HG02642 (cell line): ENCODE measurements around the gene TBC1D3C.
"Not testable (repeated sequence)": the region's sequence is repeated elsewhere in the genome, so short reads cannot be mapped to it uniquely, and the experiment has no call there.

Experiments
- ATAC-seq: cut with Tn5 transposase; IDR thresholded peaks from one replicate; pipeline ENCODE4 v1.9.1; 2021; ENCODE audit warnings: mild to moderate bottlenecking; ENCODE audit not compliant: unreplicated experiment, poor library complexity

Gene TBC1D3C

DNA sequence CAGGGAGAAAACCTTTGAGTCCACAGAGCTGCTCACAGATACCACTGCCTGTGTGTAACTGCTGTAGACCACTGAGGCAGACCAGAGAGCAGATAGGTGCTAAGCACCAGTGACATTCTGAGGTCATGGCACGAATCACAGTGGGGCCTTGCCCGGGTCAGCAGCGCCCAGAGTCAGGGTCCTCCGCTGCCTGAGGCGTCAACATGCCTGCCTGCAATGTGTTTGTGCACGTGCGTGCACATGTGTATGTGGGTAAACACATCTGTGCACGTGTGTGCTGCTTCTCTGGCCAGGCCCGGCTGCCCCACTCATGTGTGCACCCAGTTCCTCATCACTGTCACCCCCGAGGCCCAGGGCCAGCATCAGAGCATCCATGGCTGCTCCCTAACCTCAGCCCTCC is at the start of gene TBC1D3C:
TSS of gene TBC1D3C (minus strand) at position 101 of the 400 bp plus-strand sequence. CDS start 1,568 bp downstream, outside the sequence.
- not testable (repeated sequence) for ATAC-seq

DNA sequence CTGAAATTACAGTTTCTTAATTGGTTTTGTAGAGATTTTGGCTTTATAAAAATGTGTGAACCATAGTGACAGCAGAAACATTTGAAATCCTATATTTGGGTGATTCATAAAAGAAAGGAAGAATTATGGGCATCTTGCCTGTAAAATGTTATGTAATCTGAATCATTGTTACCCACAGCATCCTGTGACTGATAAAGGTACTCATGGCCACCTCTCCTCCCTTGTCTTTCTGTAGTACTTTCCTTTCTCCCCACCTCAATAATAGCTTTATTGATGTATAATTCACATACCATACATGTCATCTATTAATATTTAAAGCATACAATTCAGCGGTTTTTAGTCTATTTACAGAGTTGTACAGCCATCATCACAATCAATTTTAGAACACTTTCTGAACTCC is 30.8 kb upstream of the TBC1D3C start:
- not testable (repeated sequence) for ATAC-seq

DNA sequence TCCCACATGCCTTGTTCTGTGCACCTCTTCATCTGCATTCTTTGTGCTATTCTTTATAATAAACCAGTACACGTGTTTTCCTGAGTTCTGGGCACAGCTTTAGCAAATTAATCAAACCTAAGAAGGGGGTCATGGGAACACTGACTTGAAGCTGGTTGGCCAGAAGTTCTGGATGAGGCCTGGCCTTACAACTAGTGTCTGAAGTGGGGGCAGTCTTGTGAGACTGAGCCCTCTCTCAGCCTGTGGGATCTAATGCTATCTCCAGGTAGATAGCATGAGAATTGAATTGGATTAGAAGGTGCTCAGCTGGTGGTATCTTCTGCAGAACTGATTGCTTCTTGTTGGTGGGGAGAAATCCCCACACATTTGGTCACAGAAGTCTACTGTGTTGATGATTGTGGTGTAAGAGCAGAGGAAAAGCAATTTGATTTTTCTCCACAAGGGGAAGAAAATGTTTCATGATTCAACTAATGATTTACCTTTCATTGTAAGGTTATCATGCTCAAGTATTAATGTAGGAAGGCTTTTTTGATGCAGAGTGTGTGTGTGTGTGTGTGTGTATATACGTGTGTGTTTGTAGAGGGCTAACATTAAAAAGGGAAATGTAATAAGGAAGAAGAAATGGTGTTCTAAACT is 25.7 kb upstream of the TBC1D3C start:
- not testable (repeated sequence) for ATAC-seq

DNA sequence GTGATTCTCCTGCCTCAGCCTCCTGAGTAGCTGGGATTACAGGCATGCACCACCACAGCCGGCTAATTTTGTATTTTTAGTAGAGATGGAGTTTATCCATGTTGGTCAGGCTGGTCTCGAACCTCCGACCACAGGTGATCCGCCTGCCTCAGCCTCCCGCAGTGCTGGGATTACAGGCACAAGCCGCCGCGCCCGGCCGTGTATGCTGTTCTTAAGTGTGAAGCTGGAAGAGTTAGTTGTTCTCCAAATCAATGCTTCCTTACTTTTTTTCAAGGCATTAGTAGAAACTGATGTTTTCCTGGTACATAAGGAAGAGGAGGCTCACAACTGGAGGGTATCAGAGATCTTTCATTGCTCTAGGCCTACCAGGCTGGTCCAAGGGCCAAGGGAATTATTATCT is 19.7 kb upstream of the TBC1D3C start:
- ATAC-seq: not testable (repeated sequence)

DNA sequence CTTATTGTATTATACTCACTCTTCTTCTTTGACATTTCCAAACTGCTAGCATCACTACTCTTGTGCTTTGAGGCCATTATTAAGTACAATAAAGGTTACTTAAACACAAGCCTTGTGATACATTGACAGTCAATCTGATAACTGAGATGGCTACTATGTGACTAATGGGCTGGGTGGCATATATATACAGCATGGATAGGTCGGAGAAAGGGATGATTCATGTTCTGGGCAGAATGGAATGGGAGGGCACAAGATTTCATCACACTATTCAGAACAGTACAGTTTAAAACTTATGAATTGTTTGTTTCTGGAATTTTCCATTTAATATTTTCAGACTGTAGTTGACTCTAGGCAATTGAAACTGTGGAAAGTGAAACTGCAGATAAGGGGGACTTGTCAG is 18.9 kb upstream of the TBC1D3C start:
- ATAC-seq: not testable (repeated sequence)
